BJ (cell line): ENCODE data around the gene PRKCZ. TPM values are rescaled to one million over a fixed set of nuclear protein-coding genes. Genes with fewer than 3 reads are reported as not detected.

Source experiments
- CTCF ChIA-PET: fragments of 350-600 bp; formaldehyde crosslinking; extraction: SDS; loops from one replicate; lab custom pipeline; 2021; ENCODE audit warnings: antibody characterized with exemption, inconsistent platforms; lab: Yijun Ruan, JAX
- POLR2A ChIA-PET: fragments of 300-600 bp; sonication (Branson Sonifier 250); formaldehyde crosslinking; extraction: SDS; loops from one replicate; lab custom pipeline; 2021; ENCODE audit warnings: antibody characterized with exemption; lab: Charles Lee
- DNase-seq: peaks from one replicate; pipeline ENCODE4 v3.0.0-alpha.2; 2011; ENCODE audit warnings: low read depth
- H3K27me3 ChIP-seq: 2 replicates; pipeline ENCODE4 v1.6.0; 2011; ENCODE audit warnings: low read length; ENCODE audit not compliant: control insufficient read depth, insufficient read depth
- H3K36me3 ChIP-seq: 2 replicates; pipeline ENCODE4 v1.5.1; 2011; ENCODE audit warnings: low read length; ENCODE audit not compliant: control insufficient read depth, insufficient read depth
- H3K4me3 ChIP-seq: 2 replicates; pipeline ENCODE4 v1.5.1; 2011; ENCODE audit warnings: low read depth, mild to moderate bottlenecking, control low read depth, low read length
- polyA plus RNA-seq: library from polyadenylated mRNA; depleted of rRNA; stranded (reverse); fragments of >200 nt; gene quantifications from 2 replicates; pipeline ENCODE4 v1.2.3, GENCODE V29; 2011
- TF ChIP-seq, protein P1 (sequence below): IDR thresholded peaks from 2 replicates; pipeline ENCODE4 v1.5.1; 2011; ENCODE audit warnings: low read depth, mild to moderate bottlenecking, control low read depth, inconsistent platforms, low read length, moderate library complexity; ENCODE audit not compliant: insufficient read depth

The PRKCZ gene
- polyA plus RNA-seq, 1 experiment: 2.3 TPM

DNA sequence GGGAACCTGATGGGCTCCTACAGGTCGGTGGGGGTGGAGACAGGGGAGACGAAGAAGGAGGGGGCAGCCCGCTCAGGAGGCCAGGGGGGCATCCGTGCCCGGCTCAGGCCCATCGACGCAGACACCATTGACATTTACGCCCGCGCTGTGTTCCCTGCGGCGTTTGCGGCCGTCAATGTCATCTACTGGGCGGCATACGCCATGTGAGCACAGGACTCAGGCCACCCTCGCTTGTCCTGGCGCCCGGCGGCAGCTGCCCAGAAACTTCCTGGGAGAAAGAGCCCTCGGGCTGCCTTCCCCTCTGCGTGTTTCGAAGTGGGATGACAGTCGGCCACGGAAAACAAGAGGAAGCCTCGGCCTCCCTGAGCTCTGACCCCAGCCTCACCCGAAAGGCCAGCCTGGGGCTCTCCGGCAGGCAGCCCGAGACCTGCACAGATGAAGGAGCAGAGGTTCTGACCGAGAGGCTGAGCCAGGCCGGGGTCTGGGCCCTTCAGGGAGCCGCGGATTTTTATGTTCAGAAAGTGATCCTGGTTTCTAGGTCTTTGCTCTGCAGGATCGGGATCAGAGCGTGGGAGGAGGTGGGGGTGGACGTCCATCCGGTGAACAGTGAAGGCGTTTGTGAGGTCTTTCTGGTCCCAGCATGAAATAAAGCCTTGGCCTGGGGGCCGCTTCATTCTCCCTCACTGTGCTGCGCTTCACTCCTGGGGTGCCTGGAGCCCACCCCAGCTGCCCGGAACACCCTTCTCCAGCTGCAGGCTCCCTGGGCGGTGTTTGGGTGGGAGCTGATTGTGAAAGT is 19.9 kb upstream of the PRKCZ start:
- peaks cover 6% of the 10 kb centered on the region for H3K27me3 ChIP-seq
- CTCF ChIA-PET: interaction anchor here (4.7 kb wide), 1 partner anchor 14 kb away, joined by 23 read pairs; no protein-coding TSS in a partner anchor
- TF ChIP-seq, protein P1, sequence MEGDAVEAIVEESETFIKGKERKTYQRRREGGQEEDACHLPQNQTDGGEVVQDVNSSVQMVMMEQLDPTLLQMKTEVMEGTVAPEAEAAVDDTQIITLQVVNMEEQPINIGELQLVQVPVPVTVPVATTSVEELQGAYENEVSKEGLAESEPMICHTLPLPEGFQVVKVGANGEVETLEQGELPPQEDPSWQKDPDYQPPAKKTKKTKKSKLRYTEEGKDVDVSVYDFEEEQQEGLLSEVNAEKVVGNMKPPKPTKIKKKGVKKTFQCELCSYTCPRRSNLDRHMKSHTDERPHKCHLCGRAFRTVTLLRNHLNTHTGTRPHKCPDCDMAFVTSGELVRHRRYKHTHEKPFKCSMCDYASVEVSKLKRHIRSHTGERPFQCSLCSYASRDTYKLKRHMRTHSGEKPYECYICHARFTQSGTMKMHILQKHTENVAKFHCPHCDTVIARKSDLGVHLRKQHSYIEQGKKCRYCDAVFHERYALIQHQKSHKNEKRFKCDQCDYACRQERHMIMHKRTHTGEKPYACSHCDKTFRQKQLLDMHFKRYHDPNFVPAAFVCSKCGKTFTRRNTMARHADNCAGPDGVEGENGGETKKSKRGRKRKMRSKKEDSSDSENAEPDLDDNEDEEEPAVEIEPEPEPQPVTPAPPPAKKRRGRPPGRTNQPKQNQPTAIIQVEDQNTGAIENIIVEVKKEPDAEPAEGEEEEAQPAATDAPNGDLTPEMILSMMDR: no peak

DNA sequence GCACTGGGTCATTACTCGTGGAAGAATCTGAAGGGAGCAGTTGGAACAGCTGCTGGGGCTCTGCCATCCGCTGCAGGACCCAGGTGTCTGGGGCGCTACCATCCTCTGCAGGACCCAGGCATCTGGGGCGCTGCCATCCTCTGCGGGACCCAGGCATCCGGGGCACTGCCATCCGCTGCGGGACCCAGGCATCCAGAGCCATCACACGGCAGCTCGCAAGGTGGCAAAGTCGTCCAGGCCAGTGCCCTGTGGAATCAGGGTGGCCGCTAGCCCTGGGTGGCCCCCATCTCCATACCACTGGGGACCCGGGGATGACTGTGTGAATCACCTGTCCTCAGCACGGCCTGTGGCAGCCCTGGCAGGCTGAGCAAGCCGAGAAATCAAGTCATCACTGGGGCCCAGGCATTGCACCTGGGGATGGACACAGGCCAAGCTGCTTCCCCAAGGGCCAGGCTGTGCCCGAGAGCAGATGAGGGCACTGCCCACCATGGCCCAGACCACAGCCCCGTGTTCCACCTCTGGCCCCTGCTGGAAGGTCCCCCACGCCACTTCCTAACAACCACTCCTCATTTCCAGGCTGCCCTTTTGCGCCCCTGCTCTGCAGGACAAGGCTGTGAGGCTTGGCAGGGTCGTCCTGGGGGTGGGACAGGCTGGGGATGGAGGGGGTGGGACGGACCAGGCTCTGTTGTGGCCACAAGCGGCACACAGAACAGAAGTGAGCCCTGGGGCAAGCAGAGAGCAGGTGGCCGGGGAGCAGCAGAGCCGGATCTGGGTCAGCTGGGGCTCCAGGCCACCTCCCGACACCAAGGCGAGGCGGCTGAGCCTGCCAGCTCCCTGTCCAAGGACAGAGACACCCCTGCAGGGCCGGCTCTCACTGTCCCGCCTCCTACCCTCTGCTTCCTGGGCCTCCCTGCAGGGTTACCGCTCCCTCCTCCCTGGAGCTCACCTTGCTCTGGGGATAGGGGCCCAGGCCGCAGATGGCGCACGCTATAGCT is 18.4 kb upstream of the PRKCZ start:
- DNase-seq: no peak
- Histone ChIP-seq H3K4me3 (no peak overlapping the region), H3K27me3 (peaks cover 4% of the 10 kb centered on the region), H3K36me3 (no peaks in the 10 kb centered on the region)
- ChIA-PET POLR2A (no interaction called here), CTCF (interaction anchor here (0.9 to 4.7 kb wide), 3 partner anchors 13 to 61 kb away, joined by 3 to 23 read pairs (median 4); no protein-coding TSS in a partner anchor)
- TF ChIP-seq, protein P1: no peak

More for the DNA sequence above, 19.9 kb upstream of the PRKCZ start:
- no peaks in the 10 kb centered on the region for H3K36me3 ChIP-seq
- no peak for DNase-seq
- POLR2A ChIA-PET: no interaction called here
- H3K4me3 ChIP-seq: no peak overlapping the region

DNA sequence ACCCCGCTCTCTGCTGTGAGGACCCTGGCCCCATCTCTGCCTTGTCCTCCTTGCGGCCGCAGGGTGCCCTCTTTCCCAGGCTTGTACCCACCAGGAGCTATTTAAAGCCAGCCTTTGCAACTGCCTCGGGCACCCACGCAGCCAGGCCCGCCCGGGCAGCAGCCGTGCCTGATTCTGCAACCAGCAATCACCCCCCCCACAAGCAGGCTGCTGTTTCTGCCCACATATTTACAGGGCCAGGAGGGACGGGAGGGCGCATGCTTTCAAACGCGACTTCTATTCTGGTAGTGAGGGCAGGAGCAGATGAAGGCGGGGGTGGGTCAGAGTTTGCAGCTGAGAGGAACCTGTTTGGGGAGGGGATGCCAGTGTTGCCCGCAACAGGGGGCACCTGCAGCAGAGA is 17.5 kb upstream of the PRKCZ start:
- no peaks in the 10 kb centered on the region for H3K36me3 ChIP-seq
- ChIA-PET CTCF (interaction anchor here (1.1 to 4.7 kb wide), 2 partner anchors 12 to 14 kb away, joined by 4 to 23 read pairs; no protein-coding TSS in a partner anchor), POLR2A (no interaction called here)
- H3K27me3 ChIP-seq: peaks cover 4% of the 10 kb centered on the region
- TF ChIP-seq, protein P1: no peak
- H3K4me3 ChIP-seq: no peak overlapping the region
- no peak for DNase-seq

DNA sequence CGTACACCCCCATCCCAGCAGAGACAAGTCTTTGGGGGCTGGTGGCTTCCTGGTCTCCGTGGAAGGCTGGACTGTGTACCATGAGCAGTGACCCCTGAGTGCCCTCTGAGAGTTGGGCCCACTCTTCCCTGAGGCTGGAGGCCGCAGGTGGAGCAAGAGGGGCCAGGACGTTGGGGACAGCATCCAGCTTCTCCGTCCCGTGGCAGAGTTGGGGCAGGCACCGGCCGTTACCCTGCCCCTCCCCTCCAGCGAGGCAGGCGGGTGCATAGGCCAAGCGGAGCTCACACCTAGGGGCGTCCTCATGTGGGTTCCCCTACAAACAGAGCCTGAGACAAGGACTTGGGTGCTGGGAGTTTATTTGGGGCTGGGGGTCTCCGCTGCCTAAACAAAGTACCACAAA is 17.0 kb upstream of the PRKCZ start:
- Histone ChIP-seq H3K36me3 (no peaks in the 10 kb centered on the region), H3K4me3 (no peak overlapping the region), H3K27me3 (peaks cover 5% of the 10 kb centered on the region)
- no peak for DNase-seq
- CTCF ChIA-PET: interaction anchor here (0.9 to 4.7 kb wide), 2 partner anchors 11 to 14 kb away, joined by 3 to 23 read pairs; no protein-coding TSS in a partner anchor
- TF ChIP-seq, protein P1: no peak
- POLR2A ChIA-PET: no interaction called here
